Erythroblast (primary cell): Measurements from ENCODE around the gene MSI2.

Experiments used
- GATA1 ChIP-seq: IDR thresholded peaks from 2 replicates; pipeline ENCODE4 v1.6.1; 2011; ENCODE audit warnings: low read depth, mild to moderate bottlenecking, control low read depth, low read length, moderate library complexity
- POLR2A ChIP-seq: IDR thresholded peaks from 2 replicates; pipeline ENCODE4 v1.6.1; 2011; ENCODE audit warnings: mild to moderate bottlenecking, low read length

- TF ChIP-seq POLR2A = no peak
- no peak for TF ChIP-seq GATA1
Observed at GRCh38 chr17:57441270-57441600, 184.9 kb downstream of the MSI2 start.
